IMR-90 (cell line): ENCODE data around the gene MS4A4E.

Experiments
- CEBPB ChIP-seq: IDR thresholded peaks from 2 replicates; pipeline ENCODE4 v1.6.1; 2012; ENCODE audit warnings: low read depth, low read length, improper control_type of control experiment
- CTCF ChIP-seq: conservative IDR thresholded peaks from 2 replicates; pipeline ENCODE4 v1.5.1; 2012; ENCODE audit warnings: mild to moderate bottlenecking, low read depth, low read length, improper control_type of control experiment
- MAFK ChIP-seq: IDR thresholded peaks from 2 replicates; pipeline ENCODE4 v1.6.1; 2012; ENCODE audit warnings: low read depth, low read length, improper control_type of control experiment
- MXI1 ChIP-seq: IDR thresholded peaks from 2 replicates; pipeline ENCODE4 v1.6.1; 2012; ENCODE audit warnings: low read depth, mild to moderate bottlenecking, low read length, moderate library complexity, borderline replicate concordance
- POLR2A ChIP-seq: IDR thresholded peaks from 2 replicates; pipeline ENCODE4 v1.6.1; 2012; ENCODE audit warnings: mild to moderate bottlenecking, low read depth, low read length
- RAD21 ChIP-seq: IDR thresholded peaks from 2 replicates; pipeline ENCODE4 v1.6.1; 2012; ENCODE audit warnings: low read length, improper control_type of control experiment
- RCOR1 ChIP-seq: IDR thresholded peaks from 2 replicates; pipeline ENCODE4 v1.6.1; 2012; ENCODE audit warnings: mild to moderate bottlenecking, low read length, improper control_type of control experiment; ENCODE audit not compliant: insufficient replicate concordance
- SMC3 ChIP-seq: fragments of 150-350 bp; IDR thresholded peaks from 2 replicates; pipeline ENCODE4 v1.6.1; 2016; ENCODE audit warnings: low read depth, mild to moderate bottlenecking, antibody characterized with exemption, low read length, moderate library complexity
- TF ChIP-seq, protein P1 (sequence below): fragments of 150-350 bp; IDR thresholded peaks from 2 replicates; pipeline ENCODE4 v1.6.1; 2016; ENCODE audit warnings: low read depth, mild to moderate bottlenecking, low read length, moderate library complexity, borderline replicate concordance

GRCh38 chr11:60182541-60183330 lies 60.2 kb downstream of the MS4A4E start, which contains the start of gene MS4A6A:
- no peak for TF ChIP-seq CEBPB
- no peak for TF ChIP-seq CTCF
- no peak for TF ChIP-seq SMC3
- TF ChIP-seq RAD21, result no peak
- TF ChIP-seq POLR2A, result no peak
- TF ChIP-seq, protein P1, sequence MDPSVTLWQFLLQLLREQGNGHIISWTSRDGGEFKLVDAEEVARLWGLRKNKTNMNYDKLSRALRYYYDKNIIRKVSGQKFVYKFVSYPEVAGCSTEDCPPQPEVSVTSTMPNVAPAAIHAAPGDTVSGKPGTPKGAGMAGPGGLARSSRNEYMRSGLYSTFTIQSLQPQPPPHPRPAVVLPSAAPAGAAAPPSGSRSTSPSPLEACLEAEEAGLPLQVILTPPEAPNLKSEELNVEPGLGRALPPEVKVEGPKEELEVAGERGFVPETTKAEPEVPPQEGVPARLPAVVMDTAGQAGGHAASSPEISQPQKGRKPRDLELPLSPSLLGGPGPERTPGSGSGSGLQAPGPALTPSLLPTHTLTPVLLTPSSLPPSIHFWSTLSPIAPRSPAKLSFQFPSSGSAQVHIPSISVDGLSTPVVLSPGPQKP, result no peak
- TF ChIP-seq RCOR1, result no peak
- no peak for TF ChIP-seq MXI1
- TF ChIP-seq MAFK, result no peak
